Upper lobe of left lung (tissue), 4 donors: ENCODE data around the gene FIBCD1.

Source experiments
- CTCF ChIP-seq, 6 experiments: fragments of 450-650 bp in 4 of 6; fragments of 200-600 bp in 2 of 6; sonication (generic) in 2 of 6; IDR thresholded peaks; one replicate each; pipeline ENCODE4 v1.5.1; 2016 to 2019; ENCODE audit warnings: antibody characterized with exemption in 6 of 6
- EP300 ChIP-seq, 4 donors: sonication (generic); formaldehyde crosslinking; IDR thresholded peaks; one replicate each; pipeline ENCODE4 v1.5.1; 2017; ENCODE audit warnings: antibody characterized with exemption in 4 of 4, control low read depth in 2 of 4
- POLR2A ChIP-seq, 4 donors: fragments of 450-650 bp; IDR thresholded peaks; one replicate each; pipeline ENCODE4 v1.5.1; 2016 to 2017; ENCODE audit warnings: antibody characterized with exemption in 4 of 4, mild to moderate bottlenecking in 2 of 4

GRCh38 chr9:130952065-130952762 is 13.2 kb upstream of the FIBCD1 start:
- TF ChIP-seq EP300 (IDR thresholded peaks at IDR 0.05) (no peak), CTCF (IDR thresholded peaks at IDR 0.05) (no peak), POLR2A (IDR thresholded peaks at IDR 0.05) (no peak)
